HL-60 (cell line): Measurements from ENCODE around the gene AP5M1.
A peak's percentile ranks its signal among the peaks of the same experiment; 100 is the strongest.

ENCODE experiments used
- DNase-seq, 2 experiments: peaks; one replicate each; pipeline ENCODE4 v3.0.0-alpha.2; 2010 to 2020; ENCODE audit warnings: low read depth in 1 of 2, low spot score in 1 of 2
- H3K27ac ChIP-seq: fragments of 250-450 bp; sonication (Bioruptor Pico); replicated peaks from 2 replicates; pipeline ENCODE4 v1.5.1; 2020; ENCODE audit warnings: mild to moderate bottlenecking, moderate library complexity
- H3K27me3 ChIP-seq: fragments of 250-450 bp; sonication (Bioruptor Pico); 2 replicates; pipeline ENCODE4 v1.5.1; 2021; ENCODE audit warnings: mild to moderate bottlenecking, moderate library complexity; ENCODE audit not compliant: insufficient read depth, poor library complexity, severe bottlenecking
- H3K4me3 ChIP-seq: replicated peaks from 2 replicates; pipeline ENCODE4 v1.5.1; 2011; ENCODE audit warnings: mild to moderate bottlenecking, control low read depth, low read length; ENCODE audit not compliant: insufficient read depth
- GABPA ChIP-seq: IDR thresholded peaks from 2 replicates; pipeline ENCODE4 v1.6.1; 2012; ENCODE audit warnings: low read depth
- POLR2AphosphoS5 ChIP-seq: IDR thresholded peaks from 2 replicates; pipeline ENCODE4 v1.6.1; 2012; ENCODE audit warnings: low read depth
- REST ChIP-seq: IDR thresholded peaks from 2 replicates; pipeline ENCODE4 v1.6.1; 2012; ENCODE audit warnings: low read depth; ENCODE audit not compliant: insufficient replicate concordance
- SPI1 ChIP-seq: IDR thresholded peaks from 2 replicates; pipeline ENCODE4 v1.6.1; 2012; ENCODE audit warnings: low read depth, mild to moderate bottlenecking, borderline replicate concordance
- TF ChIP-seq, protein P1 (sequence below): IDR thresholded peaks from one replicate; pipeline ENCODE4 v1.5.1; 2011; ENCODE audit warnings: low read length, control low read depth, inconsistent platforms; ENCODE audit not compliant: insufficient read depth

Gene AP5M1

DNA sequence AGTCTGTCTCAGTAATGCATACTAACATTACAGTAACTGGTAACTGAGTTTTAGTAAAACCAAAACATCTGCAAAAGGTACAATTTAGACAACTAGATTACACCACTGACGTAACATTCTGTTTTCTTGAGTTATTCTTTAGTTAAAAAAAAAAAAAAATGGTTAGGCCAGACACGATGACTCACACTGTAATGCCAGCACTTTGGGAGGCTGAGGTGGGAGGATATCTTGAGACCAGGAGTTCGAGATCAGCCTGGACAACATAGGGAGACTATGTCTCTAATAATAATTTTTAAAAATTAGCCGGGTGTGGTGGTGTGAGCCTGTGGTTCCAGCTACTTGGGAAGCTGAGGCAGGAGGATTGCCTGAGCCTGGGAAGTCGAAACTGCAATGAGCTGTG, 34.1 kb downstream of the AP5M1 start:
- TF ChIP-seq, protein P1, sequence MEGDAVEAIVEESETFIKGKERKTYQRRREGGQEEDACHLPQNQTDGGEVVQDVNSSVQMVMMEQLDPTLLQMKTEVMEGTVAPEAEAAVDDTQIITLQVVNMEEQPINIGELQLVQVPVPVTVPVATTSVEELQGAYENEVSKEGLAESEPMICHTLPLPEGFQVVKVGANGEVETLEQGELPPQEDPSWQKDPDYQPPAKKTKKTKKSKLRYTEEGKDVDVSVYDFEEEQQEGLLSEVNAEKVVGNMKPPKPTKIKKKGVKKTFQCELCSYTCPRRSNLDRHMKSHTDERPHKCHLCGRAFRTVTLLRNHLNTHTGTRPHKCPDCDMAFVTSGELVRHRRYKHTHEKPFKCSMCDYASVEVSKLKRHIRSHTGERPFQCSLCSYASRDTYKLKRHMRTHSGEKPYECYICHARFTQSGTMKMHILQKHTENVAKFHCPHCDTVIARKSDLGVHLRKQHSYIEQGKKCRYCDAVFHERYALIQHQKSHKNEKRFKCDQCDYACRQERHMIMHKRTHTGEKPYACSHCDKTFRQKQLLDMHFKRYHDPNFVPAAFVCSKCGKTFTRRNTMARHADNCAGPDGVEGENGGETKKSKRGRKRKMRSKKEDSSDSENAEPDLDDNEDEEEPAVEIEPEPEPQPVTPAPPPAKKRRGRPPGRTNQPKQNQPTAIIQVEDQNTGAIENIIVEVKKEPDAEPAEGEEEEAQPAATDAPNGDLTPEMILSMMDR = no peak
- TF ChIP-seq REST (no peak), POLR2AphosphoS5 (no peak), SPI1 (no peak), GABPA (no peak)
- DNase-seq = no peak
- Histone ChIP-seq H3K4me3 (no peak overlapping the region), H3K27me3 (no peaks in the 10 kb centered on the region), H3K27ac (no peak overlapping the region)

DNA sequence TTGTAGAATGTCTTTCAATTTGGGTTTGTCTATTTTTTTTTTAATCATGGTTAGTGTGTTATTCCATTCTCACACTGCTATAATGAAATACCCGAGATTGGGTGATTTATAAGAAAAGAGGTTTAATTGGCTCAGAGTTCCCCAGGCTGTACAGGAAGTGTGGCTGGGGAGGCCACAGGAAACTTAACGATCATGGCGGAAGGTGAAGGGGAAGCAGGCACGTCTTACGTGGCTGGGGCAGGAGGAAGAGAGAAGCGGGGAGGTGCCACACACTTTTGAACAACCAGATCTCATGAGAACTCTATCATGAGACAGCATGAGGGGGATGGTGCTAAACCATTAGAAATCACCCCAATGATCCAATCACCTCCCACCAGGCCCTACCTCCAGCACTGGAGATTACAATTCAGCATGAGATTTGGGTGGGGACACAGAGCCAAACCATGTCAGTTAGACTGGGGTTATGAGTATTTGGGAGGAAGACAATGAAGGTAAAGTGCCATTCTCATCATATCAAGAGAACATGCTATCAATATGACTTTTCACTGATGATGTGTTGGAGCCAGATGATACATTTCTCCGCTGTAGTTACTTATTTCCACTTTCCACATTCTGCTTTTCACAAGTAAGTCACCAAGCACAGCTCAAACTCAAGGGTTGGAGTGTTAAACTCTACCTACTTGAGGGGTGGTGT, 45.8 kb downstream of the AP5M1 start:
- no peak overlapping the region for H3K4me3 ChIP-seq
- DNase-seq = peak in 1 of 2 experiments; percentile 5
- H3K27ac ChIP-seq = no peak overlapping the region
- TF ChIP-seq REST (no peak), SPI1 (no peak), GABPA (no peak), POLR2AphosphoS5 (no peak)
- TF ChIP-seq, protein P1 = no peak
- peaks cover 2% of the 10 kb centered on the region for H3K27me3 ChIP-seq

- peak; percentile 42 to 72 for DNase-seq
- Histone ChIP-seq H3K27me3 (peaks cover 3% of the 10 kb centered on the region), H3K27ac (no peak overlapping the region), H3K4me3 (no peak overlapping the region)
- TF ChIP-seq POLR2AphosphoS5 (no peak), REST (no peak)
- TF ChIP-seq, protein P1 = peak; percentile 54
These were observed 48.6 kb downstream of the AP5M1 start for GRCh38 chr14:57317248-57317833.
